Colonic mucosa (tissue), 4 donors: ENCODE data around the gene GBGT1. TPM values are rescaled to one million over a fixed set of nuclear protein-coding genes. Genes with fewer than 3 reads are reported as not detected.

Experiments used
- DNase-seq: peaks from one replicate; pipeline ENCODE4 v3.0.0-alpha.2; 2020
- H3K27ac ChIP-seq: fragments of 200-600 bp; one replicate; pipeline ENCODE4 v1.8.0; 2021
- H3K27me3 ChIP-seq: fragments of 200-600 bp; one replicate; pipeline ENCODE4 v1.8.0; 2021
- H3K36me3 ChIP-seq: fragments of 200-600 bp; one replicate; pipeline ENCODE4 v1.8.0; 2021
- H3K4me1 ChIP-seq: fragments of 200-600 bp; one replicate; pipeline ENCODE4 v1.8.0; 2021; ENCODE audit warnings: mild to moderate bottlenecking
- H3K4me3 ChIP-seq: fragments of 200-600 bp; one replicate; pipeline ENCODE4 v1.8.0; 2021
- H3K9ac ChIP-seq, 2 donors: one replicate each; pipeline ENCODE4 v1.7.0; 2013; ENCODE audit warnings: control low read depth in 2 of 2, low read depth in 2 of 2, low read length in 2 of 2
- H3K9me3 ChIP-seq: fragments of 200-600 bp; one replicate; pipeline ENCODE4 v1.8.0; 2021
- intact Hi-C: fragments of 100-400 bp; cut with DNase I; formaldehyde crosslinking; loops from one replicate; pipeline ENCODE4 v1.14.1; 2022
- total RNA-seq, 2 donors: library from RNA; stranded (reverse); fragmentation: NEBNext Ultra II Directional in 1 of 2; extraction: Animal tissue kit (Norgen Biotek cat#: 25700) in 1 of 2; gene quantifications; one replicate each; pipeline ENCODE4 v1.2.1, GENCODE V29; 2021
- TF ChIP-seq, protein P1 (sequence below): fragments of 200-600 bp; IDR thresholded peaks from one replicate; pipeline ENCODE4 v1.8.0; 2022; ENCODE audit warnings: antibody characterized with exemption, mild to moderate bottlenecking
- donor health status: healthy.
- donor health status: DM: no; HTN: no; CAD: no.
- donor health status: DM: no; HTN: no; CAD: no.

GBGT1 gene
- total RNA-seq, 2 donors from 2014 or later = 4.6 to 4.8 TPM

DNA sequence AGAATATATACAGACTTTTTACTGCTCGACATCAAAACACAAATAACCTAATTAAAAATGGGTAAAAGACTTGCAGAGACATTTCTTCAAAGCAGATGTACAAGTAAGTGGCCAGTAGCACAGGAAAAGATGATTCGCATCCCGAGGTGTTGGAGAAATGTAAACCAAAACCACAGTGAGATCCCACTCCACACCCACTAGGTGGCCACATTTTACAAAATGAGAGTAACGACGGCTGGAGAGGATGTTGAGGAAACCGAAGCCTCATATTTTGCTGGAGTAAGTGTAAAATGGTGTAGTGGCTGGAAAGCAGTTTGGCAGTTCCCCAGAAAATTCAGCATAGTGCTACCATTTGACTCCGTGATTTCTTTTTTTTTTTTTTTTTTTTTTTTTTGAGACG lies 21.3 kb upstream of the GBGT1 start:
- Histone ChIP-seq H3K4me1 (no peaks in the 10 kb centered on the region), H3K4me3 (no peak overlapping the region), H3K9me3 (no peaks in the 10 kb centered on the region), H3K36me3 (no peaks in the 10 kb centered on the region), H3K27ac (no peak overlapping the region), H3K27me3 (no peaks in the 10 kb centered on the region), H3K9ac (no peak overlapping the region)
- TF ChIP-seq, protein P1, sequence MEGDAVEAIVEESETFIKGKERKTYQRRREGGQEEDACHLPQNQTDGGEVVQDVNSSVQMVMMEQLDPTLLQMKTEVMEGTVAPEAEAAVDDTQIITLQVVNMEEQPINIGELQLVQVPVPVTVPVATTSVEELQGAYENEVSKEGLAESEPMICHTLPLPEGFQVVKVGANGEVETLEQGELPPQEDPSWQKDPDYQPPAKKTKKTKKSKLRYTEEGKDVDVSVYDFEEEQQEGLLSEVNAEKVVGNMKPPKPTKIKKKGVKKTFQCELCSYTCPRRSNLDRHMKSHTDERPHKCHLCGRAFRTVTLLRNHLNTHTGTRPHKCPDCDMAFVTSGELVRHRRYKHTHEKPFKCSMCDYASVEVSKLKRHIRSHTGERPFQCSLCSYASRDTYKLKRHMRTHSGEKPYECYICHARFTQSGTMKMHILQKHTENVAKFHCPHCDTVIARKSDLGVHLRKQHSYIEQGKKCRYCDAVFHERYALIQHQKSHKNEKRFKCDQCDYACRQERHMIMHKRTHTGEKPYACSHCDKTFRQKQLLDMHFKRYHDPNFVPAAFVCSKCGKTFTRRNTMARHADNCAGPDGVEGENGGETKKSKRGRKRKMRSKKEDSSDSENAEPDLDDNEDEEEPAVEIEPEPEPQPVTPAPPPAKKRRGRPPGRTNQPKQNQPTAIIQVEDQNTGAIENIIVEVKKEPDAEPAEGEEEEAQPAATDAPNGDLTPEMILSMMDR = peak; percentile 42
- DNase-seq = peak; percentile 55
- intact Hi-C loops = loop anchor here (5.0 to 10.0 kb wide), 2 partner anchors 100 to 302 kb away; no protein-coding TSS in a partner anchor

DNA sequence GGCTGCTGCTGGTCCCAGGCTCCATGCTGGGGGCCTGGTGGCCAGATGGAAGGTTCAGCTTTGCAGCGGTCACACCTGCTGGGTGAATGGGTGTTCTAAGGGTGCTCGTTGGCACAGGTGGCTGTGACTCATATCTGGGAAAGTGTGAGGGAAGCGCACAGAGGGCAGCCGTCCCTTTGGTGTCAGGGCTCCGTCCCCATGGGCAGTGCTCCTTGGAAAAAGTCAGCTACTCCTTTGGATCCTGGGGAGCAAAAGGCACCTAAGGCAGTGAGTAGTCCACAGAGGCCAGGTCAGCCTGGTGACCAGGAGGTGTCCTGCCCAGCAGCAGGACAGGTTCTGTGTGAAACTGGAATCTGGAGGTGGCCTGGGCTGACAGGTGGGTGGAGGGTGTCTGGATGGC lies 18.4 kb upstream of the GBGT1 start:
- DNase-seq = no peak
- Histone ChIP-seq H3K27me3 (no peaks in the 10 kb centered on the region), H3K36me3 (no peaks in the 10 kb centered on the region), H3K9me3 (no peaks in the 10 kb centered on the region), H3K4me1 (no peaks in the 10 kb centered on the region), H3K9ac (no peak overlapping the region), H3K27ac (no peak overlapping the region), H3K4me3 (no peak overlapping the region)
- intact Hi-C loops = loop anchor here (5.0 to 10.0 kb wide), 2 partner anchors 103 to 305 kb away; no protein-coding TSS in a partner anchor
- TF ChIP-seq, protein P1 = no peak

DNA sequence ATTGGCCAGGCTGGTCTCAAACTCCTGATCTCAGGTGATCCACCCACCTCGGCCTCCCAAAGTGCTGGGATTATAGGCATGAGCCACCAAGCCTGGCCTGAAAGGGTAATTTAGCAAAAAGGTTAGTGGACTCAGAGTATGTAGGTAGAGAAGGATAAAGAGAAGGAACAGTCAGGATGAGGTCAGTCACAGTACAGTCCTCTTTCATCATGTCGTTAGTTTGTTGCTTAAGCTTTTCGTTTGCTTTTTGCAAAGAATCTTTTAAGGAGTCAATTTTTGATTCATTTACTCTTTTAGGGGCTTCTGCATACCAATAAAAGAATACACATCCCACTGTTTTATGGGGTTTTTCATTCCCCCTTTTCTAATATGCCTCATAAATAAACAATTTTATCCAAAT lies 17.8 kb upstream of the GBGT1 start:
- TF ChIP-seq, protein P1 = no peak
- Histone ChIP-seq H3K27ac (no peak overlapping the region), H3K4me3 (no peak overlapping the region), H3K27me3 (no peaks in the 10 kb centered on the region), H3K36me3 (no peaks in the 10 kb centered on the region), H3K4me1 (no peaks in the 10 kb centered on the region), H3K9ac (no peak overlapping the region), H3K9me3 (no peaks in the 10 kb centered on the region)
- intact Hi-C loops = loop anchor here (5.0 to 10.0 kb wide), 2 partner anchors 103 to 306 kb away; no protein-coding TSS in a partner anchor
- no peak for DNase-seq

DNA sequence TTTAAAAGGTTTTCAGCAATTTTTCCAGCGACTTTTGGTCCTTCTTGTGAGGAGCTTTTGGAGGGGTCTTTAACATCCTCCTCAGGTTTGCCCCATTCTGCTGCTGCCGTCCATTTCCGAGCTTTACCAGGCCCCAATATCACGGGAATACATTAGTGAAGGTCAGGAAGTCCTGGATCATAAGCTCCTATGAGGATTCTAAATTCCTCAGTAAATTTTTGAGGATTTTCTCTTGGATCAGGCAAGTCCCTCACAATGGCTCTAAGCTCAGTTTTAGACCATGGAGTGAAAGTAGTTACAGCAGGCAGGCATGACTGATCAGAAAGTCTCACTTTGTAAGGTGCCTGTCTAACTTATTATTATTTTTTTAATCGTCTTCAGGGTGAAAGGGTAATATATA lies 17.2 kb upstream of the GBGT1 start:
- Histone ChIP-seq H3K36me3 (no peaks in the 10 kb centered on the region), H3K4me3 (no peak overlapping the region), H3K9ac (no peak overlapping the region), H3K4me1 (no peaks in the 10 kb centered on the region), H3K27me3 (no peaks in the 10 kb centered on the region), H3K27ac (no peak overlapping the region), H3K9me3 (no peaks in the 10 kb centered on the region)
- TF ChIP-seq, protein P1 = no peak
- no peak for DNase-seq
- intact Hi-C loops = loop anchor here (5.0 to 10.0 kb wide), 2 partner anchors 104 to 306 kb away; no protein-coding TSS in a partner anchor

DNA sequence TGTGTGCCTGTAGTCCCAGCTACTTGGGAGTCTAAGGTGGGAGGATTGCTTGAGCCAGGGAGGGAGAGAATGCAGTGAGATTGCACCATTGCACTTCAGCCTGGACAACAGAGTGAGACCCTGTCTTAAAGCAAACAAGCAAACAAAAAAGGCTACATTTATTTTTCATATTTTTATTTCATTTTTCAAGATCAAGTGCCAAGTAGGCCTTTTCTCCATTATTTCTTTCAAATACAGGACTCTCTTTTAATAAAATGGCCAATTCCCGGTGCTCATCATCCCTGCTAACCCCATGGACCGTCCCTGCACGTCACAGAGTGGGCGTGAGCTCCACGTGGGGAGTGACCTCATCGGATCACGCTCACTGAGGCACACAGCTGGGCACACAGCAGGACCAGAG lies 9.3 kb upstream of the GBGT1 start:
- Histone ChIP-seq H3K27me3 (no peaks in the 10 kb centered on the region), H3K4me3 (no peak overlapping the region), H3K9me3 (no peaks in the 10 kb centered on the region), H3K36me3 (no peaks in the 10 kb centered on the region), H3K4me1 (no peaks in the 10 kb centered on the region), H3K27ac (no peak overlapping the region), H3K9ac (no peak overlapping the region)
- DNase-seq = no peak
- TF ChIP-seq, protein P1 = no peak
- intact Hi-C loops = no loop called here
